MM.1S (cell line): ENCODE results near the gene CCDC179.

Experiments used
- EZH2 ChIP-seq: fragments of 300-600 bp; sonication (generic); optimal IDR thresholded peaks from 2 replicates; pipeline ENCODE3; 2017; ENCODE audit warnings: low read depth, mild to moderate bottlenecking, antibody characterized with exemption, low read length, mixed read lengths
- EZH2phosphoT487 ChIP-seq: fragments of 300-600 bp; sonication (generic); IDR thresholded peaks from 2 replicates; pipeline ENCODE4 v1.6.1; 2018; ENCODE audit warnings: antibody characterized with exemption, low read length

- TF ChIP-seq EZH2phosphoT487 (no peak), EZH2 (no peak)
These were observed at the start of gene CCDC179 for GRCh38 chr11:22860241-22860640.
